ENCODE results near the gene TNK2.

- no peak for TF ChIP-seq HDGF (IDR thresholded peaks at IDR 0.05; ENCODE audit: borderline replicate concordance)
- no peak for TF ChIP-seq ELF4 (IDR thresholded peaks at IDR 0.05)
- no peak for TF ChIP-seq FOXM1 (IDR thresholded peaks at IDR 0.05; ENCODE audit: borderline replicate concordance)
- TF ChIP-seq FOXK2 (IDR thresholded peaks at IDR 0.05): no peak
- TF ChIP-seq FOXA1 (IDR thresholded peaks at IDR 0.05): no peak
- TF ChIP-seq TARDBP (IDR thresholded peaks at IDR 0.05): no peak
- TF ChIP-seq ZNF384 (IDR thresholded peaks at IDR 0.05): no peak
- TF ChIP-seq LEF1 (IDR thresholded peaks at IDR 0.05; ENCODE audit: borderline replicate concordance): no peak
- no peak for TF ChIP-seq BHLHE40 (IDR thresholded peaks at IDR 0.05; ENCODE audit: borderline replicate concordance)
- TF ChIP-seq L3MBTL2 (conservative IDR thresholded peaks at IDR 0.05): no peak
- TF ChIP-seq NFRKB (IDR thresholded peaks at IDR 0.05): no peak
- TF ChIP-seq SP1 (IDR thresholded peaks at IDR 0.05): no peak
- no peak for TF ChIP-seq CTBP1 (IDR thresholded peaks at IDR 0.05; ENCODE audit: borderline replicate concordance)
Measured at GRCh38 chr3:195836476-195837135, 71.7 kb downstream of the TNK2 start.
